C4-2B (cell line): ENCODE measurements around the gene ATP6V0A1.

Experiments
- H3K27ac ChIP-seq: fragments of 450-650 bp; 2 replicates; pipeline ENCODE4 v1.5.1; 2017
- CTCF ChIP-seq: fragments of 450-650 bp; conservative IDR thresholded peaks from 2 replicates; pipeline ENCODE4 v1.5.1; 2017; ENCODE audit warnings: mild to moderate bottlenecking
- ZFX ChIP-seq: fragments of 450-650 bp; IDR thresholded peaks from 2 replicates; pipeline ENCODE4 v1.6.1; 2017

The ATP6V0A1 gene

GRCh38 chr17:42530952-42531454, 72.3 kb downstream of the ATP6V0A1 start:
- peak overlapping the region; percentile 45 for H3K27ac ChIP-seq
- TF ChIP-seq ZFX: no peak
- TF ChIP-seq CTCF: no peak

GRCh38 chr17:42531455-42532354, 73.0 kb downstream of the ATP6V0A1 start:
- H3K27ac ChIP-seq: peak overlapping the region; percentile 45
- TF ChIP-seq ZFX (no peak), CTCF (no peak; the same call in 1 of the 2 replicates)

- H3K27ac ChIP-seq: peak overlapping the region; percentile 93
- TF ChIP-seq ZFX: no peak
Measured at GRCh38 chr17:42535155-42536047, 76.7 kb downstream of the ATP6V0A1 start.

GRCh38 chr17:42536048-42536371, 77.3 kb downstream of the ATP6V0A1 start, which contains the start of gene NAGLU:
Gene NAGLU, plus strand, starts transcription at chr17:42536241. Its CDS starts 32 bp downstream, at chr17:42536273.
- H3K27ac ChIP-seq: peak within 1 kb of the TSS; percentile 93
- TF ChIP-seq ZFX (no peak), CTCF (no peak)

GRCh38 chr17:42536372-42537155, 77.9 kb downstream of the ATP6V0A1 start:
- TF ChIP-seq CTCF (no peak), ZFX (peak; percentile 72; the same call in 1 of the 2 replicates)
- H3K27ac ChIP-seq: peak overlapping the region; percentile 93

- H3K27ac ChIP-seq: peak overlapping the region; percentile 93
- no peak for TF ChIP-seq CTCF
- TF ChIP-seq ZFX: no peak
Measured at GRCh38 chr17:42537156-42537805, 78.6 kb downstream of the ATP6V0A1 start.
